Measurements from ENCODE around the gene NADK2.

NADK2 gene

DNA sequence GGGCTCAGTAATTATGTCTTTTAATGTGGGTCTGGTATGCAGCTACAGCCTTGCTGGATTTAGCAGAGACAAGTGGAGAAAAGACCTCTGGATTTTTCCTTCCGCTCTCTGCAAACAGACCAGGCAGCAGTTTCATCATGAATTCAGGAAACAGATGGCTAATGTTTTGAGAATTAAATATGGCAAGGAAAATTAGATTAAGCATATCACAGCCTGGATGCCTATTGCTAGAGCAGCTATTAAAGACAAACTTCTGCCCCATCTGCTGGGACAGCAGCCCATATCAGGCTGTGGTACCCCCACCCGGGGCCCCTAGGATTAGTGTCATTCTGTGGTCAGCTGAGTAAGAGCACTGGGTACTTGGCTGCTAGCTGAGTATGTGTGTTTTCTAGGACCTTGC is 83.6 kb downstream of the NADK2 start:
- DNase-seq: no peak

DNA sequence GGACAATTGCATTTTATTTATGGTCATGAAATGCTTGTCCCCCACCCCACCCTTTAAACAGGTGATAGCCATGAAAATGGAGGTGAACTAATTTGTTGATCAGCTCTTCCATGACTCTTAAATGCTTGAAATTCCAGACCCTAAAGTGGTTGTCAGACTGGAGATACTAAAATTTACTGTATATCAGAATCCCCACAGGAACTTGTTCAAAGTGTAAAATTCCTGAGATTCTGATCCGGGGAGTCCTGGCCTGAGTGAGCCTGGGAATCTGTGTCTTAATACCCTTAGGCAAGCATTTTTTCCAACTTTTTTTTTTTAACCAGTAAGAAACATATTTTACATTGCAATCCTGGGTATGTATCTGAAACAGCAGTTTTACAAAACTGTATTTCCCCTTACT is 85.1 kb downstream of the NADK2 start:
- DNase-seq: no peak

DNA sequence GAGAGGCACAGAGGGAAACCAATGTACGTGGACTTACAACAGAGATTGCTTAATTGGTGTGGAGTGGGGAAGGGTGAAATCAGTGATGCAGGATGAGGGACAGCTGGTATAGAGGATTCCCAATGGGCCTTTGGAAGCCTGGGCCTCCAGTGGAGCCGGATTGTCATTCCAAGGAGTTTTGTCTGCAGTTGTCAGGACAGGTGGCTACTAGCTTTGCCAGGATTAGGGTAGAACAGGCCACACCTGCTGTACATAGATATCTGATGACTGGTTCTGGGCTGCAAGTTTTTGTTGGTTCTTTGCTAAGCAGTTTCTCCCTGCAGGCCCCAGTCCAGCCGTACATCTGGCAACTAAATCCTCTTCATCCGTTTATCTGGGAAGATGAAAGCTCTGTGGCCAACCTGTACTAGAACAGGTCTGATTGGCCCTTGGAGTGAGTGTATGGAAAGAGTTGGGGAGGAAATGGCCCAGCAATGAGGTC is 85.6 kb downstream of the NADK2 start:
- no peak for DNase-seq

DNA sequence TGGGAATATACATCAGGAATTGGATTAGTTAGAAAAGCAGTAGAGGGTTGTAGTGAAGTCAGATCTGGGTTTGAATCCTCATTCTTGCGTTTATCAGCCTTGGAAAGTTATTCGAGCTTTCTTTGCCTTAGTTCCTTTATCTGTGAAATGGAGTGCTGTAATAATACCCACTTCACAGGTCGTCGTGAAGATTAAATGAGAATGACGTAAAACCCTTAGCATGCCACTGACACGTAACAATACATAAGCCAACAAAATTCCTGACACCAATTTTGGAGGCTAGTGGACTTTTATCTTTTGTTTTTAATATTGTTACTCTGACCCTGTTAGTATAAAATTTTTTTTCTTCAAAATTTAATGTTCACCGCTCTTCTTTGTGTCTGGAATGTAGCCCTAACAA is 86.4 kb downstream of the NADK2 start:
- no peak for DNase-seq

DNA sequence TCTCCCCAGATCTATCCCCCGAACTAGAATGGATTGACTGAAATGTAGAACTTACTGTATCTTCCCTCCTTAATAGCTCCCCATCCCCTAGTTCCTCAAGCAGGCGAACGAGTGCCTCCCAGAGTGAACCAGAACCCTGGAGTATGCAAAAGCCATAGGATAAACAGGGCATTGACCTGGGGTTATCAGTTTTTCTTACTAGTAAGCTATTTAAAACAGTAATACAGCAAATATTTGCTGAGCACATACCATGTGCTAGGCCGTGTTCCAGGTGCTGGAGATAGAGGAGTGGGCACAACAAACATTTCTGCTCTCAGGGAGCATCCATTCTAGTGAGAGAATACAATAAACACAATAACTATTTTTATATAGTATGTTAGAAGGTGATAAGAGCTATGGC is 88.0 kb downstream of the NADK2 start:
- DNase-seq: no peak

DNA sequence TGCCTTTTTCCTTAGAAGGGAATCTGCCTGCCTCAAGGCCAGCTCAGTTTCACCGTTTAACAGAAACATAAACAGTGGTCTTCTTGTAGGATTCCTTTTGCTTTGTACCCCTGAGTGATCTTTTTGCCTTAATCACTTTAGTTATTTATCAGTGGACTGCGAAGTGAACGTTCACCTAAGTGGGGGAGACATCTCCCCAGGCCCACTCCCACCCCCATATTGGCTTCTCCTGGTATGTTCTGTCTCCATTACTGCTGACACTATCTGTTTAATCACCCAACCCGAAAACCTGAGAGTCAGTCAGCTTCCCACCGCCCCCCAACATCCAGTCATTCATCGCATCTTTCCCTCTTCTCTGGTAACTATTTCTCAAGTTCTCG is 88.4 kb downstream of the NADK2 start:
- DNase-seq: no peak

DNA sequence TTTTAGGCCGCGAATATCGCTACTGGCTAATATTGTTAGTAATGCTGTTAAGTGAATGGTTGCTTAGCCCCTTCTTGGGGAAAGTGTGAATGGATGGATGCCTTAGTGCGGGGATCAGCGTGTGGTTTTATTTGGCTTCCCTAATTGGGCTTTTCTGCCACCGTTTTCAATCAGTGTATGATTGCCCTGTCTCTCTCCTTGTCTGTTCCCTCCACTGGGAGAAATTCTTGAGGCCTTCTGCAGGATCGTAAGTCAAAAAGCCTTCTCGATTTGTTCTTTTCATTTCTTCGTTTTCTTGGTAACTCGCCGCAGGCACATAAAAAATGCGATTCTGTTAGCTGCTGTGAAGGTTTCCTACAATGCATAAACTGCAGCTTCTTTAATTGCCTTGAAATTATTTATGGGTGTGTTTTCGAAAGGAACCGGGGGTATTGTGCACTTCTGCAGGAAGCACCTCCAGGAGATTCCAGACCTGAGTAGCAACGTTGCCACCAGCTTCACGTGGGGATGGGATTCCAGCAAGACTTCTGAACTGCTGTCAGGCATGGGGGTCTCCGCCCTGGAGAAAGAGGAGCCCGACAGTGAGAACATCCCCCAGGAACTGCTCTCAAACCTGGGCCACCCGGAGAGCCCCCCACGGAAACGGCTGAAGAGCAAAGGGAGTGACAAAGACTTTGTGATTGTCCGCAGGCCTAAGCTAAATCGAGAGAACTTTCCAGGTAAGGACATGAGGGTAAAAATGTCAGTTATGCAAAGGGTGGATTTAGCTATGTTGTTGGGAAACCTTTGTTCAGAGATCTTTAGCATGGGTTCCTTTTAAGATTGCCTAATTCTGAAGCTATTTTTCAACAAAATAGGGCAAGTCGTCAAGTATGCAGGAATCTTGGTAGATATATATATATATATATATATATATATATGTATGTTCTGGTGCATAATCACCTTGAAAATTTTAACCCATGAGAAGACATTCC is 89.1 kb downstream of the NADK2 start:
- DNase-seq: no peak

DNA sequence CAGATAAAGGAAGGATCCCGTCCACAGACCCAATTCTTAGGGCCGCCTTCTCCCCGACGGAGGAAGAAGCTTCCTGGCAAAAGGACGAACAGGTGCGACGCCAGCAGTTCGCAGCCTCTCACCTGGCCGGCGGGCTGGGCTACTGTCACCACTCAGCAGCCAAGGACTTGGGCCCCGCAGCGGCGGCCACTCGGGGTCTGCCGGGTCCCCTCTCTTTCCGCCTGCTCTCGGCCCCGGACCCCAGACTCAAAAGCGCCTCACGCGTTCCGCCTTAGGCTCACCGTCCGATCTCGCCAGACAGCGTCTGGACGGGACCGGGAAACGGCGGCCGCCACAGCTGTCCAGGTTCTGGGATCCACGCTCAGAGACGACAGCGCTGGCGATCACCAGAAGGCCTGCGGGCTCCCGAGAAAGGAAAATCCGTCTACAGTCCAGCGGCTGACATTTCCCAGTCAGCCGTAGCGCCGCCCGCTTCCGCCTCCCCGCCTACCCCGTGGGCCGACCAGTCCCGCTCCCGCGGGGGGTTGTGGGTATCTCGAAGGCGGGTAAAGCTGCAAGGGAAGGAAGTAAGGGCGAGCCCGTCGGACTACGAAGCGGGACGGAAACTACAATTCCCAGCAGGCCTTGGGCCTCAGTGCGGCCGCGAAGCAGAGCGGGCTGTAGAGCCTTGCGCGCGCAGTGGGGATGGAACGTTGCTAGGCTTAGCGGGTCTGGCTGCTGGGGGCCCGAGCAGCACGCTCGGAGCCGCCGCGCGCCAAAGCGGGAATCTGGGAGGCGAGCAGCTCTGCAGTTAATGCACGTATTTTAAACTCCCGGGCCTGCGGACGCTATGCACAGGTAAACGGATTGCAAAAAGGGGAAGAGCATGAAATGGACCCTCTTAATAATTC is 90.0 kb downstream of the NADK2 start, which contains the start of the genes LMBRD2 and SKP2:
Gene LMBRD2, minus strand, starts transcription at position 454 of the 890 bp plus-strand sequence. CDS start 8,538 bp downstream, outside the sequence.
Gene SKP2, plus strand, starts transcription at position 678 of the 890 bp plus-strand sequence. Its CDS starts 152 bp downstream, at position 830.
- peak; percentile 95 for DNase-seq

DNA sequence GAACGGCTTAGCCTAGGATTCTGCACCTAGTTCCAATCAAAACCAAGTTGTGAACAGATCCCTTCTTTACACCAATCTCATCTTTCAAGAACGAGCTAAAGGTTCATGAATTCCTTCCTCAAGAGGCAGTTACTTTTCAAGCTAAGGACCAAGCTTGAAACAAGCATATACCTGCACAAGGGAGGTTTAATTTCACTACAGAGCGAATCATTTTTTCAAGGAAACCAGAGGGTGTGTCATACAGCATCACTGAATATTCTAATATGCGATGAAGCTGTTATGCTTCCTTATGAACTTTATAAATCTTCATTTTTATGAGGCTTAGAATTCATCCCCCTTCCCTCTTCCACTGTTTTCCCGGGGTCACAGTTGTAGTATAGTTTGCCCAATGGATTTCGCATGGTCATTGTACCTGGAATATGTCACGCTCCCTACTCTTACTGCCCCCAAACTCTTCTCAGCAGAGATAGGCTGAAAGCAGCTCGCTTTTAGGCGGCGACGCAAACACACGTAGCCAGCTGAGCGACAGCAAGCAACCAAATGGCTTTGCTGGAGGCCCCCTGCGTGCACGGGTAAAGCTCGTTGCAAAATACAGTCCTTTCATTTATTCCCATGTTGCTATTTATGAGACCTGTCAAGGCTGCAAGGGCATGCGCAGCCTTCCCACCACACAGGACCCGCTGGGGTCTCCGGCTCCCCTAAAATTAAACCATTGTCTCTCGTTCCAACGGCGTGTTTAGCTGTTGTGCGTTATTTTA is 90.9 kb downstream of the NADK2 start:
- peak; percentile 23 for DNase-seq

DNA sequence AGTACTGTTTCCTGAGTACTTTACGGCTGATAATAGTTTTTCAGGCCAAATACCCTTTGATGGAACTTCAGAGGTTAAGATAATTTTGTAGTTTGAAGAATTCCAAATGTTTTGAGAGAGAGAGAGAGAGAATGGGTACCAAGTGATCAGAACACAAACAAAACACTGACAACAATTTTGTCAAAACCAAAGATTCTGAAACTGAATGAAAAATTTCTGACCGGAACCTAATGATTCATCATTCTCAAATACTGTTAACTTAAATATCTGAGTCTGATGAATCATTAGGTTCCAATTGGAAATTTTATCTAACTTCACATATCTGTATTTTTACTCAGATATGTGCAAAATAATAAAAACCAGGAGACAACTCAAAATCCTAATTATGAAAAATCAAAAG is 94.0 kb downstream of the NADK2 start:
- no peak for DNase-seq

DNA sequence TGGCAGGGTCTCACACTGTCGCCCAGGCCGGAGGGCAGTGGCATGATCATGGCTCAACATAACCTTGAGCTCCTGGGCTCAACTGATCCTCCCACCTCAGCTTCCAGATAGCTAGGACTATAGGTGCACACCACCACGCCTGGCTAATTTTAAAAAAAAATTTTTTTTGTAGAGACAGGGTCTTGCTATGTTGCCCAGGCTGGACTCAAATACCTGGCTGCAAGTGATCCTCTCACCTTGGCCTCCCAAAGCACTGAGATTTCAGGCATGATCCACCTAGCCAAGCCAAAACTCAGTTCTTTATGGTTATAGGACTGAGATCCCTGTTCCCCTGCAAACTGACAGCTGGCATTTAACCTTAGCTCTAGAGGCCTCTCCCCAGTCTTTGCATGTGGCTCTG is 95.3 kb downstream of the NADK2 start:
- DNase-seq: no peak

DNA sequence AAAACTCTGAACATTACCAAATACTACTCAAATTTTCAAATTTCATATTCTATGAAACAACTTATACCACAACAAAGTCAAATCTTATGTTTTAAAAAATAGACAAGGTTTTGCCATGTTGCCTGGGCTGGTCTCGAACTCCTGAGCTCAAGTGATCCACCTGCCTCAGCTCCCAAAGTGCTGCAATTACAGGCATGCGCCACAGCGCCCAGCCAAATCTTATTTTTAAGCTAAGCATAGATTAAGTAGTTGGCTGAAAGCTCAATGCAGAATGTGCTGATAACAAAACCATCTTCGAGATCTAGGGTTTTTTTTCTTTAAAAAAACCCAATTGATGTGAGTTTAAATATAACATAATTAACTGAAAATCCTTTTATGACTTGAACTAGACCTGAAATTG is 96.4 kb downstream of the NADK2 start:
- no peak for DNase-seq

All from NCI-H1417 treated with DMSO at 0.1 percent for 48 hours (cell line).